HG03280 (cell line): ENCODE data around the gene TNS2.

ENCODE experiments used
- ATAC-seq: cut with Tn5 transposase; IDR thresholded peaks from one replicate; pipeline ENCODE4 v1.9.1; 2021; ENCODE audit warnings: mild to moderate bottlenecking, moderate library complexity; ENCODE audit not compliant: unreplicated experiment

The TNS2 gene

GRCh38 chr12:53068811-53069585, 19.1 kb downstream of the TNS2 start:
- no peak for ATAC-seq

GRCh38 chr12:53069621-53070410, 20.0 kb downstream of the TNS2 start:
- no peak for ATAC-seq

GRCh38 chr12:53070877-53071492, 21.1 kb downstream of the TNS2 start:
- no peak for ATAC-seq

- ATAC-seq, result no peak
These were observed 22.0 kb downstream of the TNS2 start for GRCh38 chr12:53071591-53072551.

GRCh38 chr12:53073881-53074280, 24.0 kb downstream of the TNS2 start:
- no peak for ATAC-seq

GRCh38 chr12:53074283-53074998, 24.6 kb downstream of the TNS2 start:
- ATAC-seq, result no peak

GRCh38 chr12:53074999-53075370, 25.1 kb downstream of the TNS2 start:
- ATAC-seq, result no peak

- no peak for ATAC-seq
These were observed 26.6 kb downstream of the TNS2 start for GRCh38 chr12:53076461-53076860.

- ATAC-seq, result no peak
These were observed 27.2 kb downstream of the TNS2 start for GRCh38 chr12:53077030-53077429.

GRCh38 chr12:53078425-53079225, 28.8 kb downstream of the TNS2 start:
- peak; percentile 25 for ATAC-seq

GRCh38 chr12:53079226-53080117, 29.6 kb downstream of the TNS2 start, which contains the start of gene SPRYD3:
Gene SPRYD3 (minus strand): TSS chr12:53079390. CDS start chr12:53079333, 57 bp downstream.
- peak; percentile 99 for ATAC-seq

GRCh38 chr12:53082637-53083175, 32.8 kb downstream of the TNS2 start:
- no peak for ATAC-seq

GRCh38 chr12:53086361-53086760, 36.5 kb downstream of the TNS2 start:
- ATAC-seq, result no peak

GRCh38 chr12:53090105-53090504, 40.2 kb downstream of the TNS2 start:
- ATAC-seq, result no peak

- ATAC-seq, result no peak
These were observed 40.7 kb downstream of the TNS2 start for GRCh38 chr12:53090554-53090953.

GRCh38 chr12:53091756-53092155, 41.9 kb downstream of the TNS2 start:
- no peak for ATAC-seq

GRCh38 chr12:53093777-53094393, 44.0 kb downstream of the TNS2 start:
- ATAC-seq, result no peak
